HepG2 (cell line): ENCODE results near the gene NFILZ. TPM values are rescaled to one million over a fixed set of nuclear protein-coding genes. Genes with fewer than 3 reads are reported as not detected.

Source experiments
- CAMTA2 ChIP-seq: sonication (generic); formaldehyde crosslinking; IDR thresholded peaks from 2 replicates; pipeline ENCODE4 v1.4.0; 2020; ENCODE audit warnings: mild to moderate bottlenecking, missing genetic modification reagents, borderline replicate concordance
- EED ChIP-seq: sonication (generic); formaldehyde crosslinking; IDR thresholded peaks from 2 replicates; pipeline ENCODE4 v1.5.0; 2020; ENCODE audit warnings: mild to moderate bottlenecking, missing genetic modification reagents
- ELF1 ChIP-seq: sonication (generic); formaldehyde crosslinking; IDR thresholded peaks from 2 replicates; pipeline ENCODE4 v1.4.0; 2020; ENCODE audit warnings: missing genetic modification reagents
- FOXA3 ChIP-seq: IDR thresholded peaks from 2 replicates; pipeline ENCODE4 v1.6.1; 2016; ENCODE audit warnings: missing genetic modification reagents, missing compliant biosample characterization
- IRF2 ChIP-seq: IDR thresholded peaks from 2 replicates; pipeline ENCODE4 v1.6.1; 2018; ENCODE audit warnings: missing genetic modification reagents, missing compliant biosample characterization
- KAT8 ChIP-seq: IDR thresholded peaks from 2 replicates; pipeline ENCODE4 v1.6.1; 2016; ENCODE audit warnings: missing genetic modification reagents, missing compliant biosample characterization
- MZF1 ChIP-seq: sonication (generic); formaldehyde crosslinking; IDR thresholded peaks from 2 replicates; pipeline ENCODE4 v1.8.1; 2023; ENCODE audit warnings: mild to moderate bottlenecking, missing genetic modification reagents, borderline replicate concordance
- TCF7L2 ChIP-seq: IDR thresholded peaks from 2 replicates; pipeline ENCODE4 v1.6.1; 2011; ENCODE audit warnings: mild to moderate bottlenecking, low read depth, low read length, moderate library complexity
- TEAD3 ChIP-seq: optimal IDR thresholded peaks from 2 replicates; pipeline ENCODE3; 2016; ENCODE audit warnings: borderline replicate concordance
- ZNF350 ChIP-seq: sonication (generic); formaldehyde crosslinking; IDR thresholded peaks from 2 replicates; pipeline ENCODE4 v1.4.0; 2020; ENCODE audit warnings: mild to moderate bottlenecking, low read depth, missing genetic modification reagents, borderline replicate concordance
- ZNF367 ChIP-seq: sonication (generic); formaldehyde crosslinking; IDR thresholded peaks from 2 replicates; pipeline ENCODE4 v1.4.0; 2020; ENCODE audit warnings: missing genetic modification reagents, borderline replicate concordance
- ZNF614 ChIP-seq: IDR thresholded peaks from 2 replicates; pipeline ENCODE4 v1.6.1; 2018; ENCODE audit warnings: missing biosample characterization, missing genetic modification reagents, inconsistent platforms, borderline replicate concordance
- ZNF775 ChIP-seq: sonication (generic); formaldehyde crosslinking; IDR thresholded peaks from 2 replicates; pipeline ENCODE4 v1.4.0; 2020; ENCODE audit warnings: missing genetic modification reagents, mild to moderate bottlenecking, moderate library complexity, borderline replicate concordance
- ZSCAN9 ChIP-seq: IDR thresholded peaks from 2 replicates; pipeline ENCODE4 v1.6.1; 2016; ENCODE audit warnings: borderline replicate concordance
- polyA plus RNA-seq, 8 experiments: library from polyadenylated mRNA; depleted of rRNA in 3 of 8; stranded (reverse) in 7 of 8; unstranded in 1 of 8; fragments of >200 nt; fragmentation: Illumina TruSeq in 4 of 8; extraction: Trizol in 4 of 8; gene quantifications; 2 replicates each; pipeline versions ENCODE4 v1.2.1 to v1.2.3, GENCODE V29; 2011 to 2016; ENCODE audit warnings: low read depth in 4 of 8, missing spikeins in 1 of 8, mixed read lengths in 1 of 8; ENCODE audit not compliant: insufficient read depth in 1 of 8
- total RNA-seq, 5 experiments: library from RNA; depleted of rRNA; stranded (reverse); fragments of >200 nt; fragmentation: Illumina TruSeq; extraction: Trizol; gene quantifications; 2 replicates each; pipeline ENCODE4 v1.2.3, GENCODE V29; 2016; ENCODE audit warnings: low read depth in 1 of 5
- TF ChIP-seq, protein P1 (sequence below): sonication (generic); formaldehyde crosslinking; IDR thresholded peaks from 2 replicates; pipeline ENCODE4 v1.4.0; 2020; ENCODE audit warnings: missing genetic modification reagents, borderline replicate concordance
- TF ChIP-seq, protein P2 (sequence below): fragments of 450-650 bp; IDR thresholded peaks from 2 replicates; pipeline ENCODE4 v1.6.1; 2016
- TF ChIP-seq, protein P3 (sequence below): IDR thresholded peaks from 2 replicates; pipeline ENCODE4 v1.6.1; 2012; ENCODE audit warnings: inconsistent platforms
- TF ChIP-seq, protein P4 (sequence below): IDR thresholded peaks from 2 replicates; pipeline ENCODE4 v1.4.0; 2020; ENCODE audit warnings: mild to moderate bottlenecking, missing genetic modification reagents
- TF ChIP-seq, protein P5 (sequence below): sonication (generic); formaldehyde crosslinking; IDR thresholded peaks from 2 replicates; pipeline ENCODE4 v1.4.0; 2020; ENCODE audit warnings: mild to moderate bottlenecking, low read depth, missing genetic modification reagents

Gene NFILZ
- total and polyA plus RNA-seq, 2 of the 13 experiments (the other 11 are each of a cell fraction or from before 2014, with no cell fraction given), result not detected

DNA sequence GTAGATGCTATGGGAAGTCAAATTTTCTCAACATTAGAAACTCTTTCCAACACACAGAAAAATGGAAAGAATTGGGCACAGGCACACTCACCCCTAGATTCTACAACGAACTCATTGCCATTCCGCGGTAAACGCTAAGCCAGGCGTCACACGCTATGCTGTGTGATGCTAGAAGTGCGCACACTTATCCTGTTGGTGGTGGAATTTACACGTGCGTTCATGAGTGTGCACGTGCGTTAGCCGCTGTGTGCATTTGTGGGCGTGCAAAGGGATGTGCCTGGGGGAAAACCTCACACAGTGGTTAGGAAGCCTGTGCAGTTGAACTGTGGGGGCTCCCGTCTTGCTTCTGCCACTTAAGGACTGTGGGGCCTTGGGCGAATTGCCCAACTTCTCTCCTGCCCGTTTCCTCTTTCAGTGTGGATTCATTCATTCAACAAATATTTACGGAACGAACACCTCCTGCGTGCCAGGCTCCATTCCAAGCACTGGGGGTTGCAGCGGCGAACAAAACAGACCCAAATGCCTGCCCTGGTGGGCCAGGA lies 7.7 kb downstream of the NFILZ start (continued):
- TF ChIP-seq, protein P1, sequence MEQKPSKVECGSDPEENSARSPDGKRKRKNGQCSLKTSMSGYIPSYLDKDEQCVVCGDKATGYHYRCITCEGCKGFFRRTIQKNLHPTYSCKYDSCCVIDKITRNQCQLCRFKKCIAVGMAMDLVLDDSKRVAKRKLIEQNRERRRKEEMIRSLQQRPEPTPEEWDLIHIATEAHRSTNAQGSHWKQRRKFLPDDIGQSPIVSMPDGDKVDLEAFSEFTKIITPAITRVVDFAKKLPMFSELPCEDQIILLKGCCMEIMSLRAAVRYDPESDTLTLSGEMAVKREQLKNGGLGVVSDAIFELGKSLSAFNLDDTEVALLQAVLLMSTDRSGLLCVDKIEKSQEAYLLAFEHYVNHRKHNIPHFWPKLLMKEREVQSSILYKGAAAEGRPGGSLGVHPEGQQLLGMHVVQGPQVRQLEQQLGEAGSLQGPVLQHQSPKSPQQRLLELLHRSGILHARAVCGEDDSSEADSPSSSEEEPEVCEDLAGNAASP (CRISPR knock-in tag), result 0 out of 2 replicates have a peak, but pooled peaks have one; percentile 11
- no peak for TF ChIP-seq CAMTA2 (CRISPR knock-in tag)
- TF ChIP-seq ZNF367 (CRISPR knock-in tag), result no peak
- TF ChIP-seq MZF1 (CRISPR knock-in tag), result no peak
- TF ChIP-seq TEAD3, result peak; percentile 90
- TF ChIP-seq, protein P2, sequence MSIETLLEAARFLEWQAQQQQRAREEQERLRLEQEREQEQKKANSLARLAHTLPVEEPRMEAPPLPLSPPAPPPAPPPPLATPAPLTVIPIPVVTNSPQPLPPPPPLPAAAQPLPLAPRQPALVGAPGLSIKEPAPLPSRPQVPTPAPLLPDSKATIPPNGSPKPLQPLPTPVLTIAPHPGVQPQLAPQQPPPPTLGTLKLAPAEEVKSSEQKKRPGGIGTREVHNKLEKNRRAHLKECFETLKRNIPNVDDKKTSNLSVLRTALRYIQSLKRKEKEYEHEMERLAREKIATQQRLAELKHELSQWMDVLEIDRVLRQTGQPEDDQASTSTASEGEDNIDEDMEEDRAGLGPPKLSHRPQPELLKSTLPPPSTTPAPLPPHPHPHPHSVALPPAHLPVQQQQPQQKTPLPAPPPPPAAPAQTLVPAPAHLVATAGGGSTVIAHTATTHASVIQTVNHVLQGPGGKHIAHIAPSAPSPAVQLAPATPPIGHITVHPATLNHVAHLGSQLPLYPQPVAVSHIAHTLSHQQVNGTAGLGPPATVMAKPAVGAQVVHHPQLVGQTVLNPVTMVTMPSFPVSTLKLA, result peak; percentile 96
- TF ChIP-seq IRF2, result peak; percentile 34; the same call in 1 of the 2 replicates
- TF ChIP-seq, protein P3, sequence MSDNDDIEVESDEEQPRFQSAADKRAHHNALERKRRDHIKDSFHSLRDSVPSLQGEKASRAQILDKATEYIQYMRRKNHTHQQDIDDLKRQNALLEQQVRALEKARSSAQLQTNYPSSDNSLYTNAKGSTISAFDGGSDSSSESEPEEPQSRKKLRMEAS, result 0 out of 2 replicates have a peak, but pooled peaks have one; percentile 21
- peak; percentile 82 for TF ChIP-seq FOXA3 (CRISPR knock-in tag)
- TF ChIP-seq ZNF614, result no peak
- TF ChIP-seq ZNF350 (CRISPR knock-in tag), result peak; percentile 50; the same call in 1 of the 2 replicates
- TF ChIP-seq, protein P4, sequence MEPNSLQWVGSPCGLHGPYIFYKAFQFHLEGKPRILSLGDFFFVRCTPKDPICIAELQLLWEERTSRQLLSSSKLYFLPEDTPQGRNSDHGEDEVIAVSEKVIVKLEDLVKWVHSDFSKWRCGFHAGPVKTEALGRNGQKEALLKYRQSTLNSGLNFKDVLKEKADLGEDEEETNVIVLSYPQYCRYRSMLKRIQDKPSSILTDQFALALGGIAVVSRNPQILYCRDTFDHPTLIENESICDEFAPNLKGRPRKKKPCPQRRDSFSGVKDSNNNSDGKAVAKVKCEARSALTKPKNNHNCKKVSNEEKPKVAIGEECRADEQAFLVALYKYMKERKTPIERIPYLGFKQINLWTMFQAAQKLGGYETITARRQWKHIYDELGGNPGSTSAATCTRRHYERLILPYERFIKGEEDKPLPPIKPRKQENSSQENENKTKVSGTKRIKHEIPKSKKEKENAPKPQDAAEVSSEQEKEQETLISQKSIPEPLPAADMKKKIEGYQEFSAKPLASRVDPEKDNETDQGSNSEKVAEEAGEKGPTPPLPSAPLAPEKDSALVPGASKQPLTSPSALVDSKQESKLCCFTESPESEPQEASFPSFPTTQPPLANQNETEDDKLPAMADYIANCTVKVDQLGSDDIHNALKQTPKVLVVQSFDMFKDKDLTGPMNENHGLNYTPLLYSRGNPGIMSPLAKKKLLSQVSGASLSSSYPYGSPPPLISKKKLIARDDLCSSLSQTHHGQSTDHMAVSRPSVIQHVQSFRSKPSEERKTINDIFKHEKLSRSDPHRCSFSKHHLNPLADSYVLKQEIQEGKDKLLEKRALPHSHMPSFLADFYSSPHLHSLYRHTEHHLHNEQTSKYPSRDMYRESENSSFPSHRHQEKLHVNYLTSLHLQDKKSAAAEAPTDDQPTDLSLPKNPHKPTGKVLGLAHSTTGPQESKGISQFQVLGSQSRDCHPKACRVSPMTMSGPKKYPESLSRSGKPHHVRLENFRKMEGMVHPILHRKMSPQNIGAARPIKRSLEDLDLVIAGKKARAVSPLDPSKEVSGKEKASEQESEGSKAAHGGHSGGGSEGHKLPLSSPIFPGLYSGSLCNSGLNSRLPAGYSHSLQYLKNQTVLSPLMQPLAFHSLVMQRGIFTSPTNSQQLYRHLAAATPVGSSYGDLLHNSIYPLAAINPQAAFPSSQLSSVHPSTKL (CRISPR knock-in tag), result peak; percentile 70
- TF ChIP-seq ZSCAN9 (CRISPR knock-in tag), result no peak
- TF ChIP-seq TCF7L2, result no peak
- TF ChIP-seq ELF1 (CRISPR knock-in tag), result no peak
- peak; percentile 83 for TF ChIP-seq ZNF775 (CRISPR knock-in tag)
- TF ChIP-seq, protein P5, sequence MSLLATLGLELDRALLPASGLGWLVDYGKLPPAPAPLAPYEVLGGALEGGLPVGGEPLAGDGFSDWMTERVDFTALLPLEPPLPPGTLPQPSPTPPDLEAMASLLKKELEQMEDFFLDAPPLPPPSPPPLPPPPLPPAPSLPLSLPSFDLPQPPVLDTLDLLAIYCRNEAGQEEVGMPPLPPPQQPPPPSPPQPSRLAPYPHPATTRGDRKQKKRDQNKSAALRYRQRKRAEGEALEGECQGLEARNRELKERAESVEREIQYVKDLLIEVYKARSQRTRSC (CRISPR knock-in tag), result no peak
- TF ChIP-seq EED (CRISPR knock-in tag), result no peak
- TF ChIP-seq KAT8 (CRISPR knock-in tag), result peak; percentile 37; the same call in 1 of the 2 replicates
